CD4-positive, alpha-beta T cell treated with Interleukin-2 at 100 ng/mL for 4 hours (primary cell): ENCODE data around the gene CXCL8.
"Not testable (repeated sequence)": the region's sequence is repeated elsewhere in the genome, so short reads cannot be mapped to it uniquely, and the experiment has no call there.

Source experiments
- DNase-seq: peaks from one replicate; pipeline ENCODE4 v3.0.0-alpha.2; 2020; ENCODE audit warnings: low spot score

The CXCL8 gene

GRCh38 chr4:73740353-73740778, at the start of gene CXCL8:
Gene CXCL8 (plus strand): TSS chr4:73740569. CDS start chr4:73740659, 90 bp downstream.
- DNase-seq, result no peak

GRCh38 chr4:73691201-73691600, 49.2 kb upstream of the CXCL8 start:
- not testable (repeated sequence) for DNase-seq

GRCh38 chr4:73691759-73692158, 48.6 kb upstream of the CXCL8 start:
- no peak for DNase-seq

GRCh38 chr4:73692254-73692653, 48.1 kb upstream of the CXCL8 start:
- no peak for DNase-seq

- no peak for DNase-seq
These were observed 47.7 kb upstream of the CXCL8 start for GRCh38 chr4:73692701-73693100.

GRCh38 chr4:73693811-73694210, 46.6 kb upstream of the CXCL8 start:
- DNase-seq, result no peak

GRCh38 chr4:73698217-73698616, 42.2 kb upstream of the CXCL8 start:
- DNase-seq, result no peak

GRCh38 chr4:73701116-73701515, 39.3 kb upstream of the CXCL8 start:
- no peak for DNase-seq

- DNase-seq, result no peak
These were observed 37.5 kb upstream of the CXCL8 start for GRCh38 chr4:73702796-73703287.

- no peak for DNase-seq
These were observed 37.0 kb upstream of the CXCL8 start for GRCh38 chr4:73703320-73703719.

- DNase-seq, result no peak
These were observed 35.9 kb upstream of the CXCL8 start for GRCh38 chr4:73704314-73705055.

GRCh38 chr4:73705056-73705432, 35.3 kb upstream of the CXCL8 start:
- DNase-seq, result no peak

- DNase-seq, result no peak
These were observed 34.6 kb upstream of the CXCL8 start for GRCh38 chr4:73705721-73706120.

GRCh38 chr4:73706811-73707210, 33.6 kb upstream of the CXCL8 start:
- no peak for DNase-seq

GRCh38 chr4:73707269-73707875, 33.0 kb upstream of the CXCL8 start:
- no peak for DNase-seq

- no peak for DNase-seq
These were observed 32.3 kb upstream of the CXCL8 start for GRCh38 chr4:73707918-73708577.

GRCh38 chr4:73709451-73710033, 30.8 kb upstream of the CXCL8 start:
- no peak for DNase-seq

- no peak for DNase-seq
These were observed 30.3 kb upstream of the CXCL8 start for GRCh38 chr4:73710094-73710493.

- no peak for DNase-seq
These were observed 28.4 kb upstream of the CXCL8 start for GRCh38 chr4:73711989-73712388.

- no peak for DNase-seq
These were observed 26.7 kb upstream of the CXCL8 start for GRCh38 chr4:73713650-73714049.

- no peak for DNase-seq
These were observed 25.7 kb upstream of the CXCL8 start for GRCh38 chr4:73714647-73715046.

GRCh38 chr4:73715659-73716058, 24.7 kb upstream of the CXCL8 start:
- DNase-seq, result no peak
